Placental pericyte (primary cell): ENCODE results near the gene NRTN. TPM values are rescaled to one million over a fixed set of nuclear protein-coding genes. Genes with fewer than 3 reads are reported as not detected.

Experiments used
- total RNA-seq: library from RNA; depleted of rRNA; stranded (reverse); fragments of >200 nt; gene quantifications from 2 replicates; pipeline ENCODE4 v1.2.3, GENCODE V29; 2012

NRTN gene
- total RNA-seq = 0.22 TPM in 1 of 2 replicates, not detected in the other

GRCh38 chr19:5804516-5805461 lies at the start of gene NRTN:
Gene NRTN (plus strand): TSS chr19:5805067. CDS start chr19:5824166, 19,099 bp downstream.

GRCh38 chr19:5784581-5785147 lies 20.2 kb upstream of the NRTN start, which contains the start of gene PRR22:
Gene PRR22 (minus strand): TSS chr19:5784746. CDS start chr19:5784660, 86 bp downstream.

GRCh38 chr19:5790559-5791520 lies 14.0 kb upstream of the NRTN start, which contains the start of gene DUS3L:
Gene DUS3L (minus strand): TSS chr19:5791163. CDS start chr19:5791141, 22 bp downstream.

GRCh38 chr19:5839065-5840017 lies 34.5 kb downstream of the NRTN start, which contains the start of gene FUT6:
Gene FUT6 (minus strand): TSS chr19:5839702. CDS start chr19:5832567, 7,135 bp downstream.

GRCh38 chr19:5851302-5851701 lies 46.4 kb downstream of the NRTN start, which contains the start of gene FUT3:
Gene FUT3 (minus strand): TSS chr19:5851449.

Other genes starting within 250 kb of the NRTN start
- 0.22 and 0.57 TPM in 2 replicates for gene TINCR, start 237.1 kb upstream of the NRTN start, total RNA-seq
- gene SAFB2, start 182.3 kb upstream of the NRTN start, total RNA-seq = 34.8 and 38.8 TPM in 2 replicates
- gene SAFB, start 182.0 kb upstream of the NRTN start, total RNA-seq = 41.8 and 60.4 TPM in 2 replicates
- gene MICOS13, start 124.6 kb upstream of the NRTN start, total RNA-seq = 23.6 and 25.3 TPM in 2 replicates
- 9.2 TPM in 2 replicates for gene HSD11B1L, start 124.0 kb upstream of the NRTN start, total RNA-seq
- 150 and 194 TPM in 2 replicates for gene RPL36, start 114.8 kb upstream of the NRTN start, total RNA-seq
- 107 and 358 TPM in 2 replicates for gene LONP1, start 84.9 kb upstream of the NRTN start, total RNA-seq
- gene CATSPERD, start 84.4 kb upstream of the NRTN start, total RNA-seq = not detected in 2 replicates
- gene PRR22, start 20.3 kb upstream of the NRTN start, total RNA-seq = 0.66 and 0.86 TPM in 2 replicates
- gene DUS3L, start 13.9 kb upstream of the NRTN start, total RNA-seq = 39.6 and 51.0 TPM in 2 replicates
- not detected in 2 replicates for gene FUT6, start 34.6 kb downstream of the NRTN start, total RNA-seq
- gene FUT3, start 46.4 kb downstream of the NRTN start, total RNA-seq = not detected in 2 replicates
- not detected in 2 replicates for gene FUT5, start 65.5 kb downstream of the NRTN start, total RNA-seq
- gene NDUFA11, start 98.7 kb downstream of the NRTN start, total RNA-seq = 181 and 232 TPM in 2 replicates
- gene VMAC, start 99.8 kb downstream of the NRTN start, total RNA-seq = 4.9 and 5.7 TPM in 2 replicates
- gene CAPS, start 109.2 kb downstream of the NRTN start, total RNA-seq = 2.4 and 4.6 TPM in 2 replicates
- 50.5 and 65.4 TPM in 2 replicates for gene RANBP3, start 173.1 kb downstream of the NRTN start, total RNA-seq